DOHH2 (cell line): Measurements from ENCODE around the gene C20orf204.

Experiments
- H3F3A ChIP-seq: fragments of 200-600 bp; sonication (generic), shearing (Covaris generic); 2 replicates; pipeline ENCODE4 v1.6.0; 2016; ENCODE audit warnings: antibody characterized with exemption, mild to moderate bottlenecking; ENCODE audit not compliant: control insufficient read depth, insufficient read depth
- H3K27ac ChIP-seq: fragments of 200-600 bp; sonication (generic); 2 replicates; pipeline ENCODE4 v1.5.1; 2014; ENCODE audit warnings: low read depth, mild to moderate bottlenecking, low read length, moderate library complexity
- H3K27me3 ChIP-seq: fragments of 200-600 bp; sonication (generic); 2 replicates; pipeline ENCODE4 v1.6.1; 2014; ENCODE audit warnings: mild to moderate bottlenecking, low read length, mixed read lengths; ENCODE audit not compliant: control insufficient read depth
- H3K36me3 ChIP-seq: fragments of 200-600 bp; sonication (generic); 2 replicates; pipeline ENCODE4 v1.6.1; 2014; ENCODE audit warnings: mild to moderate bottlenecking, low read length, moderate library complexity, mixed read lengths; ENCODE audit not compliant: control insufficient read depth
- H3K4me1 ChIP-seq: fragments of 200-600 bp; sonication (generic); 2 replicates; pipeline ENCODE4 v1.6.1; 2014; ENCODE audit warnings: mild to moderate bottlenecking, low read length, mixed read lengths; ENCODE audit not compliant: control insufficient read depth
- H3K4me2 ChIP-seq: fragments of 200-600 bp; sonication (generic); 2 replicates; pipeline ENCODE4 v1.6.0; 2014; ENCODE audit warnings: mild to moderate bottlenecking, low read length, moderate library complexity
- H3K4me3 ChIP-seq: fragments of 200-600 bp; sonication (generic); 2 replicates; pipeline ENCODE4 v1.5.1; 2014; ENCODE audit warnings: mild to moderate bottlenecking, low read length, mixed read lengths
- H3K79me2 ChIP-seq: fragments of 200-600 bp; sonication (generic); 2 replicates; pipeline ENCODE4 v1.6.1; 2014; ENCODE audit warnings: mild to moderate bottlenecking, low read length, mixed read lengths; ENCODE audit not compliant: control insufficient read depth
- H3K9me2 ChIP-seq: fragments of 200-600 bp; sonication (generic); replicated peaks from 2 replicates; pipeline ENCODE4 v1.6.1; 2014; ENCODE audit warnings: mild to moderate bottlenecking, low read length, mixed read lengths; ENCODE audit not compliant: control insufficient read depth
- H3K9me3 ChIP-seq: fragments of 200-600 bp; sonication (generic); 2 replicates; pipeline ENCODE4 v1.6.1; 2014; ENCODE audit warnings: antibody characterized with exemption, low read length, mixed read lengths; ENCODE audit not compliant: control insufficient read depth, insufficient read depth
- H4K20me1 ChIP-seq: fragments of 200-600 bp; sonication (generic); 2 replicates; pipeline ENCODE4 v1.6.0; 2014; ENCODE audit warnings: low read depth, mild to moderate bottlenecking, antibody characterized with exemption, low read length, moderate library complexity; ENCODE audit not compliant: control insufficient read depth, insufficient read depth
- EZH2phosphoT487 ChIP-seq: fragments of 200-600 bp; sonication (generic); IDR thresholded peaks from 2 replicates; pipeline ENCODE4 v1.6.1; 2017; ENCODE audit warnings: borderline replicate concordance, mild to moderate bottlenecking, antibody characterized with exemption, low read length, moderate library complexity, mixed read lengths
- TF ChIP-seq, protein P1 (sequence below): fragments of 200-600 bp; sonication (generic); IDR thresholded peaks from one replicate; pipeline ENCODE4 v1.5.1; 2014; ENCODE audit warnings: antibody characterized with exemption, mild to moderate bottlenecking, low read depth, low read length; ENCODE audit not compliant: poor library complexity, severe bottlenecking

C20orf204 gene

DNA sequence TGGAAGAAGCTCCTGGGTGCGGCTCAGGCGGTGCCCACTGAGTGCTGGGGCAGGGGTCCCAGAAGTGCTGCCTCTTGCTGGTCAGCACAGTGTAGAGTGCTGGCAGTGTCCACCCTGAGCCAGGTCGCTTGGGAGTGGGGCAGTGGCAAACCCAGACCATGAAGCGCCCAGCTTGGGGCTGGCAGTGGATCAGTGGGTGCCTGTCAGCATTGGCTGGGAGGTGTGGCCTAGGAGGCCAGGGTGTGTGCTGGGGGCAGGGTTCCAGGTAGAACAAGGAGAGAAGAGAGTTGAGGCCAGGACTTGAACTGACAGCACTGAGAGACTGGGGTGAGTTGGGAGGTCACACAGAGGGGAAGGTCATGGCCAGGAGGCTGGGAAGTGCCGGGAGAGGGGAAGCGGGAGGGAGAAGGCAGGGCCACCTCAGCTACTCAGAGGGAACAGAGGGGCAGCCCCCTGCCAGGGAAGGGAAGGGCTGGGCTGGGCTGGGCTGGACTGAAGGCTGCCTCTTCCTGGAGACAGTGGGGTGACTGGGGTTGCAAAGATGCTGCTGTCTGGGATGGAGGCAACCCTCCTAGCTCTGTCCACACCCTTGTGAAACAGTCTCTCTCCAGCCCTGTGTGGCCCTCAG lies 31.1 kb downstream of the C20orf204 start:
- Histone ChIP-seq H3K27me3 (no peaks in the 10 kb centered on the region), H3K4me1 (peaks cover 66% of the 10 kb centered on the region), H3K79me2 (peaks cover 13% of the 10 kb centered on the region), H3K4me2 (no peak overlapping the region), H3K4me3 (no peak overlapping the region), H4K20me1 (no peaks in the 10 kb centered on the region), H3K27ac (no peak overlapping the region), H3K36me3 (peaks cover 8% of the 10 kb centered on the region), H3K9me3 (no peaks in the 10 kb centered on the region), H3F3A (peaks cover 2% of the 10 kb centered on the region; the same call in 1 of the 2 replicates), H3K9me2 (no peaks in the 10 kb centered on the region)
- TF ChIP-seq, protein P1, sequence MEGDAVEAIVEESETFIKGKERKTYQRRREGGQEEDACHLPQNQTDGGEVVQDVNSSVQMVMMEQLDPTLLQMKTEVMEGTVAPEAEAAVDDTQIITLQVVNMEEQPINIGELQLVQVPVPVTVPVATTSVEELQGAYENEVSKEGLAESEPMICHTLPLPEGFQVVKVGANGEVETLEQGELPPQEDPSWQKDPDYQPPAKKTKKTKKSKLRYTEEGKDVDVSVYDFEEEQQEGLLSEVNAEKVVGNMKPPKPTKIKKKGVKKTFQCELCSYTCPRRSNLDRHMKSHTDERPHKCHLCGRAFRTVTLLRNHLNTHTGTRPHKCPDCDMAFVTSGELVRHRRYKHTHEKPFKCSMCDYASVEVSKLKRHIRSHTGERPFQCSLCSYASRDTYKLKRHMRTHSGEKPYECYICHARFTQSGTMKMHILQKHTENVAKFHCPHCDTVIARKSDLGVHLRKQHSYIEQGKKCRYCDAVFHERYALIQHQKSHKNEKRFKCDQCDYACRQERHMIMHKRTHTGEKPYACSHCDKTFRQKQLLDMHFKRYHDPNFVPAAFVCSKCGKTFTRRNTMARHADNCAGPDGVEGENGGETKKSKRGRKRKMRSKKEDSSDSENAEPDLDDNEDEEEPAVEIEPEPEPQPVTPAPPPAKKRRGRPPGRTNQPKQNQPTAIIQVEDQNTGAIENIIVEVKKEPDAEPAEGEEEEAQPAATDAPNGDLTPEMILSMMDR, result no peak
- no peak for TF ChIP-seq EZH2phosphoT487

DNA sequence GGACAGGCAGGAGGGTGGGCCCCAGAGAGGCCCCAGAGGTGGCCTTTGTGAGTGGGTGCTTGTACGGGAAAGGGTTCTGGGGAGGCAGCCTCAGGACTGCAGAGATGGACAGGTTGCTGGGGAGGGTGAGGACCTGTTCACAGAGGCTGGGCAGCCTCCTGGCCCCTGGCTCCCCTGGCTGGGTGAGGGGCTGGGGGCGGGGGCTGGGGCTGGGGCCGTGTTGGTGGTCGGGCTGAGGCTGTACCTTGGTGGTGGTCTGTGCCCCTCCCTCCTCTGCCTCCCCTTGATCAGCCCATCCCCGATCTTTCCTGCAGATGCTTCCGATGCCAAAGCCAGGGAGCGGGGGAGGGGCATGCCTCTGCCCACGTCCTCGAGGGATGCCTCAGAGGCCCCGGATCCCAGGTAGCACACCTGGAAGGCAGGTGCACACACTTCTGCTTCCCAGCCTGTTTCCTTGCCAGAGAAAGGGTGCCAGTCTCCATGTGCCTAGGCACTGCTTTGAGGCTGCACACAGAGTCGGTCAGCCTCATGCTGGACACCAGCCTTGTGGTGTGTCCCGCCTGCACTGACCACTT lies 31.8 kb downstream of the C20orf204 start:
- H3K27me3 ChIP-seq, result no peaks in the 10 kb centered on the region
- no peaks in the 10 kb centered on the region for H3K9me2 ChIP-seq
- peaks cover 13% of the 10 kb centered on the region for H3K79me2 ChIP-seq
- H3K36me3 ChIP-seq, result peaks cover 15% of the 10 kb centered on the region
- no peaks in the 10 kb centered on the region for H3K9me3 ChIP-seq
- TF ChIP-seq, protein P1, result no peak
- TF ChIP-seq EZH2phosphoT487, result no peak
- H4K20me1 ChIP-seq, result no peaks in the 10 kb centered on the region
- H3K4me1 ChIP-seq, result peaks cover 67% of the 10 kb centered on the region
- H3F3A ChIP-seq, result peaks cover 4% of the 10 kb centered on the region; the same call in 1 of the 2 replicates
- no peak overlapping the region for H3K4me3 ChIP-seq
- H3K4me2 ChIP-seq, result no peak overlapping the region
- no peak overlapping the region for H3K27ac ChIP-seq

DNA sequence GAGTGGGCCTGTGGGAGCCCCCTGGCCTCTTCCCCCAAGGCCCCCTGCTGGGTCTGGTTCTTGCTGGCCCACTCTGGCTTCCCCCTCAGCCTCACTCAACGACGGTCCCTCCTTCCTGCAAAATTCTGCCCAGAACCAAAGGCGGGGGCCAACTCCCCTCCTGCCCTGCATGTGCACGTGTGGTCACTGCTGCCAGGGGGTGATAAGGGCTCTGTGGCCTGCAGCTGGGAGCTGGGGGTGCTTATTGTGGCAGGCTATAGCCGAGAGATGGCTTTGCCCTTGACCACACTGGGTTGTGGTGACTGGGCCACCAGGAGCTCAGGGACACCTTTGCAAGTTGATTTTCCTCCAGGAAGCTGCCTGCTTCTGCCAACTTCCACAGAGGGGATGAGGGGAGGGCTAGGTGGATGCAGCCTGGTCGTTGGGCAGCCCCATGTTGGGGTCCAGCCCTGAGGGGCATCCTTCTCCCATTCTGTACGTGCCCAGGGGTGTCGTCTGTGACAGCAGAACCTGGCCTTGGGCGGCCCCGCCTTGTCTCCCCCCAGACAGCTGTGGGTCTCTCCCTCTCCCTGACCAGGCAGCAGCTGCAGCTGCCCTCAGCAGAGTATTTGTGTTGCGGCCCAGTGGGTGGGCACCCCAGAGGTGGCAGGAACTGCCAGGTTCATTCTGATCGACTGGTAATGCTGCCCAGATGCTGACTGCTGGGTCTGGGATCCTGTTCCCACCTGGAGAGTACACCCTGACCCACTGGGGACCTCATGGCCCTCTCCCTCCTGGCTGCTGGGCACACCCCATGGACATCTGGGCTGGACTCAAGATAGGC lies 32.6 kb downstream of the C20orf204 start:
- no peak for TF ChIP-seq EZH2phosphoT487
- TF ChIP-seq, protein P1, result no peak
- Histone ChIP-seq H3K4me2 (no peak overlapping the region), H3K36me3 (peaks cover 21% of the 10 kb centered on the region), H3F3A (peaks cover 4% of the 10 kb centered on the region; the same call in 1 of the 2 replicates), H3K9me2 (no peaks in the 10 kb centered on the region), H3K4me3 (no peak overlapping the region), H3K27ac (no peak overlapping the region), H3K4me1 (peaks cover 72% of the 10 kb centered on the region), H3K9me3 (no peaks in the 10 kb centered on the region), H3K27me3 (no peaks in the 10 kb centered on the region), H3K79me2 (peaks cover 9% of the 10 kb centered on the region), H4K20me1 (no peaks in the 10 kb centered on the region)
